ENCODE measurements around the gene PSG6.
"Not testable (repeated sequence)": the region's sequence is repeated elsewhere in the genome, so short reads cannot be mapped to it uniquely, and the experiment has no call there.

The PSG6 gene

GRCh38 chr19:42926781-42927180 is 9.1 kb upstream of the PSG6 start:
- Histone ChIP-seq H3K4me3 (ENCODE audit: low read length) (no peak overlapping the region), H3K27me3 (ENCODE audit: control insufficient read depth, insufficient read depth, low read length) (no peaks in the 10 kb centered on the region), H3K36me3 (ENCODE audit: control insufficient read depth, insufficient read depth, low read length) (no peaks in the 10 kb centered on the region), H3K27ac (ENCODE audit: low read depth, low read length) (no peak overlapping the region), H3K4me1 (ENCODE audit: control insufficient read depth, insufficient read depth, low read length) (no peaks in the 10 kb centered on the region), H3K9ac (ENCODE audit: low read length) (no peak overlapping the region)

GRCh38 chr19:42923106-42923505 is 5.4 kb upstream of the PSG6 start:
- not testable (repeated sequence) for H3K27me3 ChIP-seq (ENCODE audit: control insufficient read depth, insufficient read depth, low read length); H3K27ac ChIP-seq (ENCODE audit: low read depth, low read length); H3K4me1 ChIP-seq (ENCODE audit: control insufficient read depth, insufficient read depth, low read length); H3K9ac ChIP-seq (ENCODE audit: low read length); H3K4me3 ChIP-seq (ENCODE audit: low read length); H3K36me3 ChIP-seq (ENCODE audit: control insufficient read depth, insufficient read depth, low read length)

- not testable (repeated sequence) for H3K9ac ChIP-seq (ENCODE audit: low read length); H3K36me3 ChIP-seq (ENCODE audit: control insufficient read depth, insufficient read depth, low read length); H3K27me3 ChIP-seq (ENCODE audit: control insufficient read depth, insufficient read depth, low read length); H3K27ac ChIP-seq (ENCODE audit: low read depth, low read length); H3K4me1 ChIP-seq (ENCODE audit: control insufficient read depth, insufficient read depth, low read length); H3K4me3 ChIP-seq (ENCODE audit: low read length)
Observed at GRCh38 chr19:42920971-42921370, 3.3 kb upstream of the PSG6 start.

GRCh38 chr19:42919757-42920079 is 2.0 kb upstream of the PSG6 start:
- Histone ChIP-seq H3K4me1 (ENCODE audit: control insufficient read depth, insufficient read depth, low read length) (no peaks in the 10 kb centered on the region), H3K27ac (ENCODE audit: low read depth, low read length) (no peak overlapping the region), H3K27me3 (ENCODE audit: control insufficient read depth, insufficient read depth, low read length) (no peaks in the 10 kb centered on the region)

GRCh38 chr19:42919070-42919756 is 1.5 kb upstream of the PSG6 start:
- H3K27ac ChIP-seq (ENCODE audit: low read depth, low read length); H3K36me3 ChIP-seq (ENCODE audit: control insufficient read depth, insufficient read depth, low read length); H3K4me1 ChIP-seq (ENCODE audit: control insufficient read depth, insufficient read depth, low read length); H3K4me3 ChIP-seq (ENCODE audit: low read length); H3K9ac ChIP-seq (ENCODE audit: low read length); H3K27me3 ChIP-seq (ENCODE audit: control insufficient read depth, insufficient read depth, low read length): not testable (repeated sequence)

More at GRCh38 chr19:42919757-42920079, 2.0 kb upstream of the PSG6 start:
- Histone ChIP-seq H3K36me3 (ENCODE audit: control insufficient read depth, insufficient read depth, low read length) (no peaks in the 10 kb centered on the region), H3K4me3 (ENCODE audit: low read length) (no peak overlapping the region), H3K9ac (ENCODE audit: low read length) (no peak overlapping the region)

GRCh38 chr19:42918377-42919069 is 829 bp upstream of the PSG6 start:
- not testable (repeated sequence) for H3K9ac ChIP-seq (ENCODE audit: low read length); H3K4me1 ChIP-seq (ENCODE audit: control insufficient read depth, insufficient read depth, low read length); H3K27ac ChIP-seq (ENCODE audit: low read depth, low read length); H3K27me3 ChIP-seq (ENCODE audit: control insufficient read depth, insufficient read depth, low read length); H3K36me3 ChIP-seq (ENCODE audit: control insufficient read depth, insufficient read depth, low read length); H3K4me3 ChIP-seq (ENCODE audit: low read length)

GRCh38 chr19:42916931-42917330 is 763 bp downstream of the PSG6 start:
- not testable (repeated sequence) for H3K9ac ChIP-seq (ENCODE audit: low read length); H3K4me3 ChIP-seq (ENCODE audit: low read length); H3K27me3 ChIP-seq (ENCODE audit: control insufficient read depth, insufficient read depth, low read length); H3K36me3 ChIP-seq (ENCODE audit: control insufficient read depth, insufficient read depth, low read length); H3K27ac ChIP-seq (ENCODE audit: low read depth, low read length); H3K4me1 ChIP-seq (ENCODE audit: control insufficient read depth, insufficient read depth, low read length)

GRCh38 chr19:42913516-42913915 is 4.2 kb downstream of the PSG6 start:
- H3K4me3 ChIP-seq (ENCODE audit: low read length): not testable (repeated sequence)

GRCh38 chr19:42912941-42913340 is 4.8 kb downstream of the PSG6 start:
- not testable (repeated sequence) for H3K4me1 ChIP-seq (ENCODE audit: control insufficient read depth, insufficient read depth, low read length); H3K27ac ChIP-seq (ENCODE audit: low read depth, low read length); H3K9ac ChIP-seq (ENCODE audit: low read length); H3K4me3 ChIP-seq (ENCODE audit: low read length); H3K27me3 ChIP-seq (ENCODE audit: control insufficient read depth, insufficient read depth, low read length); H3K36me3 ChIP-seq (ENCODE audit: control insufficient read depth, insufficient read depth, low read length)

More at GRCh38 chr19:42913516-42913915, 4.2 kb downstream of the PSG6 start:
- H3K9ac ChIP-seq (ENCODE audit: low read length); H3K27ac ChIP-seq (ENCODE audit: low read depth, low read length); H3K36me3 ChIP-seq (ENCODE audit: control insufficient read depth, insufficient read depth, low read length); H3K4me1 ChIP-seq (ENCODE audit: control insufficient read depth, insufficient read depth, low read length); H3K27me3 ChIP-seq (ENCODE audit: control insufficient read depth, insufficient read depth, low read length): not testable (repeated sequence)

- H3K4me3 ChIP-seq (ENCODE audit: low read length); H3K27me3 ChIP-seq (ENCODE audit: control insufficient read depth, insufficient read depth, low read length); H3K9ac ChIP-seq (ENCODE audit: low read length); H3K4me1 ChIP-seq (ENCODE audit: control insufficient read depth, insufficient read depth, low read length); H3K27ac ChIP-seq (ENCODE audit: low read depth, low read length); H3K36me3 ChIP-seq (ENCODE audit: control insufficient read depth, insufficient read depth, low read length): not testable (repeated sequence)
Observed at GRCh38 chr19:42911731-42912130, 6.0 kb downstream of the PSG6 start.

- H3K4me1 ChIP-seq (ENCODE audit: control insufficient read depth, insufficient read depth, low read length); H3K36me3 ChIP-seq (ENCODE audit: control insufficient read depth, insufficient read depth, low read length); H3K4me3 ChIP-seq (ENCODE audit: low read length); H3K9ac ChIP-seq (ENCODE audit: low read length); H3K27ac ChIP-seq (ENCODE audit: low read depth, low read length); H3K27me3 ChIP-seq (ENCODE audit: control insufficient read depth, insufficient read depth, low read length): not testable (repeated sequence)
Observed at GRCh38 chr19:42906162-42906561, 11.5 kb downstream of the PSG6 start.

GRCh38 chr19:42900561-42900960 is 17.1 kb downstream of the PSG6 start:
- not testable (repeated sequence) for H3K27me3 ChIP-seq (ENCODE audit: control insufficient read depth, insufficient read depth, low read length); H3K9ac ChIP-seq (ENCODE audit: low read length); H3K4me1 ChIP-seq (ENCODE audit: control insufficient read depth, insufficient read depth, low read length); H3K36me3 ChIP-seq (ENCODE audit: control insufficient read depth, insufficient read depth, low read length); H3K4me3 ChIP-seq (ENCODE audit: low read length); H3K27ac ChIP-seq (ENCODE audit: low read depth, low read length)

- not testable (repeated sequence) for H3K9ac ChIP-seq (ENCODE audit: low read length); H3K4me1 ChIP-seq (ENCODE audit: control insufficient read depth, insufficient read depth, low read length); H3K36me3 ChIP-seq (ENCODE audit: control insufficient read depth, insufficient read depth, low read length); H3K27me3 ChIP-seq (ENCODE audit: control insufficient read depth, insufficient read depth, low read length); H3K27ac ChIP-seq (ENCODE audit: low read depth, low read length); H3K4me3 ChIP-seq (ENCODE audit: low read length)
Observed at GRCh38 chr19:42899674-42900073, 18.0 kb downstream of the PSG6 start.
